Measurements from ENCODE around the gene MMP24OS. TPM values are rescaled to one million over a fixed set of nuclear protein-coding genes. Genes with fewer than 3 reads are reported as not detected.

The MMP24OS gene
- total and polyA plus RNA-seq, 2 of the 4 experiments (the other 2 are of a cell fraction), result 5.9 to 64.9 TPM

DNA sequence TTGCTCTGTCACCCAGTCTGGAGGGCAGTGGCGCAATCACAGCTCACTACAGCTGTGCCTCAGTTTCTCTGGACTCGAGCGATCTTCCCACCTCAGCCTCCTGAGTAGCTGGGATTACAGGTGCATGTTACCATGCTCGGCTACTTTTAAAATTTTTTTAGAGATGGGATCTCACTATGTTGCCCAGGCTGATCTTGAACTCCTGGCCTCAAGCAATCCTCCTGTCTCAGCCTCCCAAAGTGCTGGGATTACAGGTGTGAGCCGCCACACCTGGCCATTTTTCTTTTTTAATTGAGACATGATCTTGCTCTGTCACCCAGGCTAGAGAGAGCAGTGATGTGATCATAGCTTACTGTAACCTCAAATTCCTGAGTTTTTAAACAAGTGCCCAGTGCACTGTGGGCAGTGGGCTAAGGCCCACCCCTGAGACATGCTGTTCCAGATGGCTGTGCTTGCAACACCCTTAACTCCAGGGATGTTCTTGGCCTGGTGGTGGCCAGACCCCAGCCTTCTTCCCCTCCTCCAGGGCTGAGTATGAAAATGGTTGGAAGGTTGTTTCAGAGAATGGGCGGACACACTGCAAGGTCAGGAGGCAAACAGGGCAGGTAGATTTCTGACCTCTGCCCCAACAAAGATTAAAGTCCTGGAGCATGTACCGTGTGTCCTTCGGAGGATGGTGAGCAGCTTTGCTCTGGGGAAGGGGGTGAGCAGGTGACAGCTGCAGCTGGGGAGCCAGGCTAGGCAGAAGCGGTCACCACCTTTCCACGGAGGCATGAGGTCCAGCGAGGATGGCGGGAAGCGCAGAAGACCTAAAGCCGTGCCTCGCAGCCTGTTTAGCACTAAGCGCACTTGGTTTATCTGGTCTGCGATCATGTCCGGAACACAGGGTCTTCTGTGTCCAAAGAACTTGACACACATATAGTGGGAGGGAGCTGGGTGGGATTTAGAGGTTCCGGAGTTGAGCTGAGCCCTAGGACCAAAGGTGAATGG lies 15.7 kb upstream of the MMP24OS start:
- no peak overlapping the region for H4K5ac ChIP-seq (ENCODE audit: low read depth, low read length)
- no peak overlapping the region for H2AFZ ChIP-seq (replicated peaks; ENCODE audit: low read length, poor library complexity)
- H3K4me1 ChIP-seq (ENCODE audit: control insufficient read depth, insufficient read depth, low read length), result peaks cover 1% of the 10 kb centered on the region; the same call in 1 of the 2 replicates
- H3K56ac ChIP-seq (ENCODE audit: extremely low read depth, insufficient read depth, low read length), result no peak overlapping the region
- H3K9me1 ChIP-seq (ENCODE audit: insufficient read depth, low read length), result no peaks in the 10 kb centered on the region
- H3K9me3 ChIP-seq (ENCODE audit: control insufficient read depth, insufficient read depth, low read length), result no peaks in the 10 kb centered on the region
- ChIA-PET POLR2A (ENCODE audit: unreplicated experiment) (no interaction called here), CTCF (interaction anchor here (0.6 kb wide), 1 partner anchor 429 kb away, joined by 4 read pairs; no protein-coding TSS in a partner anchor)
- peaks cover 2% of the 10 kb centered on the region for H3K27me3 ChIP-seq (ENCODE audit: control insufficient read depth, insufficient read depth, low read length)
- no peaks in the 10 kb centered on the region for H3K79me1 ChIP-seq (ENCODE audit: low read depth in 1 of 2, low read length in 2 of 2)
- no peak overlapping the region for H2AK5ac ChIP-seq (ENCODE audit: low read depth, low read length)
- no peak overlapping the region for H3K4me3 ChIP-seq (ENCODE audit: insufficient read depth, low read depth, low read length)
- no peaks in the 10 kb centered on the region for H3K36me3 ChIP-seq (ENCODE audit: control insufficient read depth, insufficient read depth, low read length)
- no TSS peak for BruUV-seq (replicated peaks)
- H3K14ac ChIP-seq (replicated peaks; ENCODE audit: low read depth, low read length), result no peak overlapping the region
- no peak for DNase-seq
- H3K23ac ChIP-seq (ENCODE audit: low read depth, low read length), result no peak overlapping the region
- H2BK20ac ChIP-seq (ENCODE audit: low read depth, low read length), result no peak overlapping the region
- no peak overlapping the region for H3K9ac ChIP-seq (ENCODE audit: low read depth, low read length)
- dilution Hi-C loops (cut with HindIII; ENCODE audit: low sequenced_read_pairs, unreplicated experiment), result no loop called here
- no peak overlapping the region for H4K91ac ChIP-seq (ENCODE audit: insufficient read depth, low read depth, low read length)
- H4K20me1 ChIP-seq (ENCODE audit: insufficient read depth, low read length), result no peaks in the 10 kb centered on the region
- TF ChIP-seq CHD1 (IDR thresholded peaks at IDR 0.05; ENCODE audit: low read depth, low read length), result no peak
- no peak for TF ChIP-seq MAFK (IDR thresholded peaks at IDR 0.05; ENCODE audit: low read depth, low read length)
- TF ChIP-seq SMC3 (IDR thresholded peaks at IDR 0.05; ENCODE audit: low read depth, low read length), result no peak
- TF ChIP-seq RCOR1 (IDR thresholded peaks at IDR 0.05; ENCODE audit: insufficient replicate concordance, low read length), result no peak
- TF ChIP-seq POLR2A (IDR thresholded peaks at IDR 0.05; ENCODE audit: low read depth, low read length), result no peak
- TF ChIP-seq MXI1 (IDR thresholded peaks at IDR 0.05; ENCODE audit: borderline replicate concordance, low read depth, low read length), result no peak
- TF ChIP-seq, protein P1, sequence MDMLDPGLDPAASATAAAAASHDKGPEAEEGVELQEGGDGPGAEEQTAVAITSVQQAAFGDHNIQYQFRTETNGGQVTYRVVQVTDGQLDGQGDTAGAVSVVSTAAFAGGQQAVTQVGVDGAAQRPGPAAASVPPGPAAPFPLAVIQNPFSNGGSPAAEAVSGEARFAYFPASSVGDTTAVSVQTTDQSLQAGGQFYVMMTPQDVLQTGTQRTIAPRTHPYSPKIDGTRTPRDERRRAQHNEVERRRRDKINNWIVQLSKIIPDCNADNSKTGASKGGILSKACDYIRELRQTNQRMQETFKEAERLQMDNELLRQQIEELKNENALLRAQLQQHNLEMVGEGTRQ (IDR thresholded peaks at IDR 0.05; ENCODE audit: low read depth, low read length), result no peak
- no peak for TF ChIP-seq NFE2L2 (IDR thresholded peaks at IDR 0.05; ENCODE audit: low read depth, low read length)
- no peak for TF ChIP-seq RAD21 (IDR thresholded peaks at IDR 0.05; ENCODE audit: low read length)
- no peak overlapping the region for H2BK15ac ChIP-seq (ENCODE audit: low read depth, low read length)
- no peak for ATAC-seq (ENCODE audit: low read depth)
- peak overlapping the region; percentile 26 for H2AK9ac ChIP-seq (replicated peaks; ENCODE audit: low read depth, low read length, poor library complexity)
- in situ Hi-C loops (cut with MboI; ENCODE audit: low sequenced_read_pairs), result no loop called here
- no peak overlapping the region for H2BK120ac ChIP-seq (ENCODE audit: low read depth, low read length)
- intact Hi-C loops (cut with micrococcal nuclease), result no loop called here
- WGBS, 2 experiments (ENCODE audit: extremely low coverage in 2 of 2, insufficient read length in 1 of 2), result 98% methylated on average over 6 of the region's 19 CpGs; no CpG with 5 or more reads in 1 of the 2 experiments
- no peak overlapping the region for H3K4ac ChIP-seq (ENCODE audit: low read depth, low read length)
- no peak overlapping the region for H3K4me2 ChIP-seq (ENCODE audit: low read depth, low read length)
- H2BK5ac ChIP-seq (ENCODE audit: low read depth, low read length, poor library complexity, severe bottlenecking), result no peak overlapping the region
- H3K18ac ChIP-seq (ENCODE audit: low read depth, low read length), result no peak overlapping the region
- H4K8ac ChIP-seq (ENCODE audit: low read depth in 2 of 2, low read length in 2 of 2), result no peak overlapping the region
- no peak overlapping the region for H3K27ac ChIP-seq (ENCODE audit: insufficient read depth, low read length)
